ENCODE measurements around the gene RTRAF.

- TF ChIP-seq POLR2A (IDR thresholded peaks at IDR 0.05) (no peak), CTCF (IDR thresholded peaks at IDR 0.05) (no peak)
These were observed 12.3 kb upstream of the RTRAF start for GRCh38 chr14:51977075-51977474.

Data from right lobe of liver (tissue), 4 donors.